Kidney (tissue), 14 donors: Measurements from ENCODE around the gene ADRB2. TPM values are rescaled to one million over a fixed set of nuclear protein-coding genes. Genes with fewer than 3 reads are reported as not detected.

Source experiments
- DNase-seq, 5 donors: peaks; one replicate each; pipeline ENCODE4 v3.0.0-alpha.2; 2013 to 2020
- FAIRE-seq: peaks from 2 replicates; lab custom pipeline; 2012; peaks lifted over from hg19 to GRCh38; lab: Jason Lieb, UNC
- H3K27ac ChIP-seq, 2 donors: one replicate each; pipeline ENCODE4 v1.7.0; 2013; ENCODE audit warnings: low read depth in 2 of 2, low read length in 2 of 2, inconsistent platforms in 1 of 2
- H3K27me3 ChIP-seq: one replicate; pipeline ENCODE4 v1.7.1; 2013; ENCODE audit warnings: low read length, inconsistent platforms; ENCODE audit not compliant: control insufficient read depth, insufficient read depth
- H3K36me3 ChIP-seq, 3 donors: one replicate each; pipeline versions ENCODE4 v1.7.0 to v1.7.1; 2013; ENCODE audit warnings: low read length in 3 of 3, control low read depth in 1 of 3, inconsistent platforms in 1 of 3; ENCODE audit not compliant: insufficient read depth in 3 of 3, control insufficient read depth in 2 of 3
- H3K4me1 ChIP-seq, 3 donors: one replicate each; pipeline versions ENCODE4 v1.7.0 to v1.7.1; 2013; ENCODE audit warnings: low read length in 3 of 3, inconsistent platforms in 1 of 3, low read depth in 1 of 3; ENCODE audit not compliant: control insufficient read depth in 2 of 3, insufficient read depth in 2 of 3
- H3K4me3 ChIP-seq, 3 donors: one replicate each; pipeline versions ENCODE4 v1.7.0 to v1.8.1; 2013; ENCODE audit warnings: low read length in 3 of 3, control low read depth in 1 of 3, inconsistent platforms in 1 of 3
- H3K9ac ChIP-seq, 3 donors: one replicate each; pipeline versions ENCODE4 v1.7.0 to v1.7.1; 2013; ENCODE audit warnings: low read length in 3 of 3, control low read depth in 1 of 3, inconsistent platforms in 1 of 3
- H3K9me3 ChIP-seq, 3 donors: one replicate each; pipeline versions ENCODE4 v1.7.0 to v1.7.1; 2013; ENCODE audit warnings: low read length in 3 of 3, control low read depth in 1 of 3, inconsistent platforms in 1 of 3; ENCODE audit not compliant: control insufficient read depth in 2 of 3, insufficient read depth in 1 of 3
- intact Hi-C: fragments of 100-400 bp; cut with DNase I; formaldehyde crosslinking; loops from one replicate; pipeline ENCODE4 v1.11.1; 2022
- polyA plus RNA-seq: library from polyadenylated mRNA; stranded (reverse); fragments of 350-450 nt; fragmentation: Illumina TruSeq; extraction: RNeasy Lipid Tissue Mini Kit (QIAGEN cat#74804); gene quantifications from one replicate; pipeline ENCODE4 v1.2.3, GENCODE V29; 2014; ENCODE audit warnings: low read depth, low replicate concordance; ENCODE audit not compliant: insufficient read depth
- total RNA-seq: library from RNA; stranded (reverse); fragmentation: NEBNext Ultra II Directional; extraction: Animal tissue kit (Norgen Biotek cat#: 25700); gene quantifications from one replicate; pipeline ENCODE4 v1.2.1, GENCODE V29; 2021
- TF ChIP-seq, protein P1 (sequence below): IDR thresholded peaks from 3 replicates; pipeline ENCODE4 v1.5.1; 2012; ENCODE audit warnings: mild to moderate bottlenecking, moderate library complexity, borderline replicate concordance; ENCODE audit not compliant: insufficient read depth; ENCODE audit errors: extremely low read depth
- donor health status: control.
- donor health status: control.
- donor health status: control.
- donor health status: control.
- donor health status: control.
- donor health status: DM: yes; HTN: yes; CAD: no.
- donor health status: Normal renal cell carcinoma (clear cell type).

The ADRB2 gene
- total and polyA plus RNA-seq, 2 donors from 2014 or later: 0.92 to 5.0 TPM

DNA sequence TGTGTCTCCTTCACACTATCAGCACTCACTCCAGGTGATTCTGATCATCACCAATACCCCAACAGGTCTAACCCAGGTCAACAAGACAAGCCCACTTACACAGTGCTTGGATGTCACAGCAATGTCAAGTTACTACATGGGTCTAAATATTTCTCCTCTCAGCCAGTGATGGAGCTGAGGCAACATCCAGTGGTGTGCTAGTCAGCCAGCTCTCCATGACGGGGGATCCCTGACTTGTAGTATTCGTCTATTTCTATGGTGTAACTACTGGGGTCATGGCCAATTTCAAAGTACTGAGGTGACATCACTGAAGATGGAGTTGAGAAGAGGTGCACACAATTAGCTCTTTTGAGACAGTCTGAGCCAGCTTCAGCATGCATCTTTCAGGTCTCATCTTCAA lies 31.1 kb downstream of the ADRB2 start:
- Histone ChIP-seq H3K36me3 (no peaks in the 10 kb centered on the region), H3K27me3 (no peaks in the 10 kb centered on the region), H3K27ac (no peak overlapping the region), H3K4me3 (no peak overlapping the region), H3K4me1 (no peaks in the 10 kb centered on the region), H3K9me3 (no peaks in the 10 kb centered on the region), H3K9ac (no peak overlapping the region)
- DNase-seq (no peak), FAIRE-seq (no peak)
- intact Hi-C loops: no loop called here
- TF ChIP-seq, protein P1, sequence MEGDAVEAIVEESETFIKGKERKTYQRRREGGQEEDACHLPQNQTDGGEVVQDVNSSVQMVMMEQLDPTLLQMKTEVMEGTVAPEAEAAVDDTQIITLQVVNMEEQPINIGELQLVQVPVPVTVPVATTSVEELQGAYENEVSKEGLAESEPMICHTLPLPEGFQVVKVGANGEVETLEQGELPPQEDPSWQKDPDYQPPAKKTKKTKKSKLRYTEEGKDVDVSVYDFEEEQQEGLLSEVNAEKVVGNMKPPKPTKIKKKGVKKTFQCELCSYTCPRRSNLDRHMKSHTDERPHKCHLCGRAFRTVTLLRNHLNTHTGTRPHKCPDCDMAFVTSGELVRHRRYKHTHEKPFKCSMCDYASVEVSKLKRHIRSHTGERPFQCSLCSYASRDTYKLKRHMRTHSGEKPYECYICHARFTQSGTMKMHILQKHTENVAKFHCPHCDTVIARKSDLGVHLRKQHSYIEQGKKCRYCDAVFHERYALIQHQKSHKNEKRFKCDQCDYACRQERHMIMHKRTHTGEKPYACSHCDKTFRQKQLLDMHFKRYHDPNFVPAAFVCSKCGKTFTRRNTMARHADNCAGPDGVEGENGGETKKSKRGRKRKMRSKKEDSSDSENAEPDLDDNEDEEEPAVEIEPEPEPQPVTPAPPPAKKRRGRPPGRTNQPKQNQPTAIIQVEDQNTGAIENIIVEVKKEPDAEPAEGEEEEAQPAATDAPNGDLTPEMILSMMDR: no peak

DNA sequence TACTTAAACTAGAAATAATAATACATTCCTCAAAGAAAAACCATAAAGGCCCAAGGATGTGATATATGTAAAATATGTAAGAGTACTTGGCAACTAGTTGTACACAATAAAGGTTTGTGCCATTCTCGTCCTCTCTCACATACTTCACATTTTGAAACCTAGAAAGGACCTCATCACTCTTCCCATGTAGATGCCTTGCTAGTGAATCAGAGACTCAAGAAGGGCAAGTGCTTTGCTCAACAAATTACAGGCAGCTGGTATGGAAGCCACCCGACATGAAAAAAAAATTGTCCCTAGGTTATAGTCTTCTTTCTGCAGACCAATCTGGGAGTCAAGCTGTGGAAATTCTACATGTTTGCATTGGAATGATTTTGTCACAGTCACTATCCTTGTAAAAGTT lies 31.7 kb downstream of the ADRB2 start:
- Histone ChIP-seq H3K9me3 (no peaks in the 10 kb centered on the region), H3K36me3 (no peaks in the 10 kb centered on the region), H3K4me3 (no peak overlapping the region), H3K27ac (no peak overlapping the region), H3K27me3 (no peaks in the 10 kb centered on the region), H3K4me1 (no peaks in the 10 kb centered on the region), H3K9ac (no peak overlapping the region)
- TF ChIP-seq, protein P1: no peak
- DNase-seq: no peak
- FAIRE-seq: no peak
- intact Hi-C loops: no loop called here

DNA sequence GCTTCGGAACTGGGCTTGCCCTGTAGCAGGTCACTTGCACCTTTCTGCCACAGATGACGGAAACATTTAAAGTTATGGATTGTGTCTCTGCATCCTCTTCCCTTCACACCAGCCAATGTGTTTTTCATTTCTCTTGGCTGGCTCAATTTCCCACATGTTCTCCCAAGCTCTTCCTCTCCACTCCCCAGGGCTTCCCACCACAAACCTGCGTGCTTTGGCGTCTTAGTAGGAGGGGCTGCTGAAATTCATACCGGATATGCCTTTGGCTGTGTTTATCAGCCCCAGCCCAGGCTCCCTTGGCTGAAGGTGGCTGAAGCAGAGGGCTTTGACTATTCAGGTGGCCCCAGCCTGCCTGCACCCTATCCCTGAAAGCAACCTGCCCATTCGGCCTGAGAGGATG lies 32.1 kb downstream of the ADRB2 start:
- TF ChIP-seq, protein P1: no peak
- intact Hi-C loops: no loop called here
- no peak overlapping the region for H3K27ac ChIP-seq

DNA sequence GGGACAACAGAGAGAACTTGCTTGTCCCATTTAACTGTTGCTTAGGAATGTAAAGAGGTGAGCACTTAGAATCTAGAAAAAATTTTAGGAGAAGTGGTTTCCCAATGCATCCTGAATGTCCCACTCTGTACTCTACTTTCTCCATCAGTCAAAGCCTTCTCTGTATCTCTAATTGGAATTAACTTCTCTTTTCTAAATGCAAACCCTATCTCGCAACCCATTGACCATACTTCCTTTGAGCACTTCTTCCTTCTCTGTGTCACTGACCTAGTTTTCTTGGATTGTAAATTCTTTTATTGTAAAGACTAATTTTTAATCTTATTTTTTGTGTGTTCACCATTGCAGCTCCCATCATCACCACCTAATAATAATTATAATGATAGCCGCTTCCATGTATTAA lies 33.3 kb downstream of the ADRB2 start:
- FAIRE-seq: no peak
- H3K9ac ChIP-seq: no peak overlapping the region
- no peaks in the 10 kb centered on the region for H3K27me3 ChIP-seq
- TF ChIP-seq, protein P1: no peak
- H3K27ac ChIP-seq: no peak overlapping the region
- peaks cover 0 to 3% (median 0%) of the 10 kb centered on the region in 3 donors for H3K4me1 ChIP-seq
- no peak for DNase-seq
- H3K4me3 ChIP-seq: no peak overlapping the region
- no peaks in the 10 kb centered on the region for H3K9me3 ChIP-seq
- intact Hi-C loops: no loop called here
- no peaks in the 10 kb centered on the region for H3K36me3 ChIP-seq

More for the DNA sequence above, 32.1 kb downstream of the ADRB2 start:
- DNase-seq (no peak), FAIRE-seq (no peak)
- Histone ChIP-seq H3K36me3 (no peaks in the 10 kb centered on the region), H3K4me1 (no peaks in the 10 kb centered on the region), H3K9me3 (no peaks in the 10 kb centered on the region), H3K4me3 (no peak overlapping the region), H3K9ac (no peak overlapping the region), H3K27me3 (no peaks in the 10 kb centered on the region)
